Parathyroid adenoma (tissue), 2 donors: Measurements from ENCODE around the gene TCF19.
A peak's percentile ranks its signal among the peaks of the same experiment; 100 is the strongest.
"Not testable (repeated sequence)": the region's sequence is repeated elsewhere in the genome, so short reads cannot be mapped to it uniquely, and the experiment has no call there.

ENCODE experiments used
- H2AFZ ChIP-seq: fragments of 300-600 bp; sonication (generic); one replicate; pipeline ENCODE4 v1.7.0; 2017; ENCODE audit warnings: antibody characterized with exemption, mild to moderate bottlenecking
- H3K27ac ChIP-seq: fragments of 300-600 bp; sonication (generic); one replicate; pipeline ENCODE4 v1.7.0; 2017
- H3K27me3 ChIP-seq: fragments of 300-600 bp; sonication (generic); one replicate; pipeline ENCODE4 v1.7.0; 2017; ENCODE audit warnings: low read length; ENCODE audit not compliant: control insufficient read depth, insufficient read depth
- H3K36me3 ChIP-seq: fragments of 300-600 bp; sonication (generic); one replicate; pipeline ENCODE4 v1.7.0; 2017; ENCODE audit warnings: low read length; ENCODE audit not compliant: control insufficient read depth, insufficient read depth
- H3K4me1 ChIP-seq: fragments of 300-600 bp; sonication (generic); one replicate; pipeline ENCODE4 v1.7.0; 2017; ENCODE audit warnings: control low read depth
- H3K4me2 ChIP-seq: fragments of 300-600 bp; sonication (generic); one replicate; pipeline ENCODE4 v1.7.0; 2017; ENCODE audit warnings: low read length
- H3K4me3 ChIP-seq: fragments of 300-600 bp; sonication (generic); one replicate; pipeline ENCODE4 v1.7.0; 2017; ENCODE audit warnings: low read depth, low read length
- H3K79me2 ChIP-seq: fragments of 300-600 bp; sonication (generic); one replicate; pipeline ENCODE4 v1.7.0; 2017; ENCODE audit warnings: control low read depth
- H3K9ac ChIP-seq: fragments of 300-600 bp; sonication (generic); one replicate; pipeline ENCODE4 v1.7.0; 2017; ENCODE audit warnings: mild to moderate bottlenecking
- H3K9me3 ChIP-seq: fragments of 300-600 bp; sonication (generic); one replicate; pipeline ENCODE4 v1.7.0; 2017; ENCODE audit warnings: low read length; ENCODE audit not compliant: control insufficient read depth
- TF ChIP-seq, protein P1 (sequence below): fragments of 300-600 bp; sonication (generic); IDR thresholded peaks from one replicate; pipeline ENCODE4 v1.7.0; 2017; ENCODE audit warnings: antibody characterized with exemption, mild to moderate bottlenecking
- donor health status: primary hyperparathyroidism.

Gene TCF19

DNA sequence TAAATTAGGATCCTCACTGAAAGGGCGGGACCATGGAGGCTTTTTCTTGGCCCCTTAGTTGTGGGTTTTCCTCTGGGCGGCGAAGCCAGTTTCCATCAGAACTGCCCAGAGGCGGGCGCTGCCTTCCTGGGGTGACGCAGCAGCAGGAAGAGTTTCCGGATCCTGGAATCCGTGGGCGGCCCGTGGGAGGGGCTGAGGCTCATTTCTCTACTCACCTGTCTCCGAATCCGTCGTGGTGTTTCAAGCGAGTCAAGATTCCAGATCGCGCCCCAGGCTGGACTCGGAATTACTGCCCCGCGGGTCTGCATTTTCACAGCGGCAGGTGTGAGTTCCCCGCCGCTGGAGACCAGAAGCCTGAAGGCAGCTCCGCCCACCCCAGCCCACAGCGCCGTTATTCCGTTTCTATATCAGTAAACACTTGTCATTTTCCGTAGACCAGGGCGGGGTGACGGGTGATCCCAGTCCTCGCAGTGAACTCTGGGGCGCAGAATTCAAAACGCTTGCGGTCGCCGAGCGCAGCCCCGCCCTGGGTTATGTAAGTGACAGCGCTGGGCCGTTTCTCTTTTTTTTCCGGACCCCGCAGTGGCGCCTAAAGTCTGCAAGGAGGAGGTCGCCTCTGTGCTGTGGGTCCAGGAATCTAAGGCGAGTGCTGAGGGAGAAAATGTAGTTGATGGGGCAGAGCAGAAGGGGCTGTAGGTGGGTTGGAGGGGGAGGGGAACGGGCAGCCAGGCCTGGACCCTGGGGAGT, 39.3 kb downstream of the TCF19 start:
- no peaks in the 10 kb centered on the region for H3K4me1 ChIP-seq
- H3K79me2 ChIP-seq = no peaks in the 10 kb centered on the region
- H3K9me3 ChIP-seq = no peaks in the 10 kb centered on the region
- no peaks in the 10 kb centered on the region for H3K27me3 ChIP-seq
- H3K36me3 ChIP-seq = no peaks in the 10 kb centered on the region
- peak overlapping the region; percentile 97 for H3K27ac ChIP-seq
- peak overlapping the region; percentile 92 for H3K4me3 ChIP-seq
- peak overlapping the region; percentile 82 for H3K4me2 ChIP-seq
- H3K9ac ChIP-seq = peak overlapping the region; percentile 58
- TF ChIP-seq, protein P1, sequence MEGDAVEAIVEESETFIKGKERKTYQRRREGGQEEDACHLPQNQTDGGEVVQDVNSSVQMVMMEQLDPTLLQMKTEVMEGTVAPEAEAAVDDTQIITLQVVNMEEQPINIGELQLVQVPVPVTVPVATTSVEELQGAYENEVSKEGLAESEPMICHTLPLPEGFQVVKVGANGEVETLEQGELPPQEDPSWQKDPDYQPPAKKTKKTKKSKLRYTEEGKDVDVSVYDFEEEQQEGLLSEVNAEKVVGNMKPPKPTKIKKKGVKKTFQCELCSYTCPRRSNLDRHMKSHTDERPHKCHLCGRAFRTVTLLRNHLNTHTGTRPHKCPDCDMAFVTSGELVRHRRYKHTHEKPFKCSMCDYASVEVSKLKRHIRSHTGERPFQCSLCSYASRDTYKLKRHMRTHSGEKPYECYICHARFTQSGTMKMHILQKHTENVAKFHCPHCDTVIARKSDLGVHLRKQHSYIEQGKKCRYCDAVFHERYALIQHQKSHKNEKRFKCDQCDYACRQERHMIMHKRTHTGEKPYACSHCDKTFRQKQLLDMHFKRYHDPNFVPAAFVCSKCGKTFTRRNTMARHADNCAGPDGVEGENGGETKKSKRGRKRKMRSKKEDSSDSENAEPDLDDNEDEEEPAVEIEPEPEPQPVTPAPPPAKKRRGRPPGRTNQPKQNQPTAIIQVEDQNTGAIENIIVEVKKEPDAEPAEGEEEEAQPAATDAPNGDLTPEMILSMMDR = no peak
- peak overlapping the region; percentile 93 for H2AFZ ChIP-seq

GRCh38 chr6:31199105-31199452, 40.7 kb downstream of the TCF19 start:
- not testable (repeated sequence) for H3K4me3 ChIP-seq, H2AFZ ChIP-seq, H3K9ac ChIP-seq, H3K27me3 ChIP-seq, H3K9me3 ChIP-seq, H3K36me3 ChIP-seq, H3K79me2 ChIP-seq, H3K27ac ChIP-seq, H3K4me2 ChIP-seq, H3K4me1 ChIP-seq

DNA sequence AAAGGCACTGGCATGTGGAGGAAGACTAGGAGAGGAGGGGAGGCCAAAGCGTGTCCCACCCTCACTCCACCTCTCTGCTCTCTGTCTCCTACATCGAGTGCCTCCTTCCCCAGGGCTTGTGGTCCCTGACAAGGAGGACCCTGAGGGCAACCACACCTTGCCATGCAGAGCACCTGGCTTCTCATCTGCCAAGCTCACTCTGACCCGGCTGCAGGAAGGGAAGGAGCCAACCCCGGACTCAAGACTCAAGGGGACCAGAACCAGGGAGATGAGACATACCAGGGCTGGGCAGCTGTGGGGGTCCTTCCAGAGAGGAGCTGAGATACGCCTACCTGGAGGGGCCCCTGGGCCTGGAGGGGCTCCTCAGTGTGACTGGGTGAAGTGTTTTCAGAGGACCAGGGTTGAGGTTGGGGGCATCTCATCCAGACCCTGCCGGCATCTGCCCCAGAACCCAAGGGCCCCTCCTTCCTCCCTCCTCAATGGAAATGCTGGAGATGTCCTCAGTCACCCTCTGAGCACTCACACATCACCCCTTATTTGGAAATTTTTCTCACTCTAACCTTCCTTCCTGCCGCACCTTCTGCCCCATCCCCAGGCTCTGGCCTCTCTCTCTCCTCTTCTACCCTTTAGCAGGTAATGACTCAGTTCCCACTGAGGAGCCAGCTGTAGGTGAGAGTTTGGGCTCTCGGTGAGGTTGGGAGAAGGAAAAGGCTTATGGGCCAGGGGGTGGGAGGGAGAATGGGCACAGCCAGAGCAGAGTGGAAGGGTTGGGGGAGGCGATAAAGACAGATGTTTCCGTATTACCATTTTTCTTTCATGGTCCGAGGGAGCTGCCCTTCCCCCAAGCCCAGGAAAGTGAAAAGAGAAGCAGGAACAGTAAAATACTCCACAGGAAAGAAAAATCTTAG, 44.1 kb downstream of the TCF19 start:
- H3K79me2 ChIP-seq = no peaks in the 10 kb centered on the region
- H2AFZ ChIP-seq = no peak overlapping the region
- H3K4me1 ChIP-seq = no peaks in the 10 kb centered on the region
- H3K9ac ChIP-seq = no peak overlapping the region
- H3K36me3 ChIP-seq = no peaks in the 10 kb centered on the region
- H3K27me3 ChIP-seq = no peaks in the 10 kb centered on the region
- H3K9me3 ChIP-seq = no peaks in the 10 kb centered on the region
- no peak overlapping the region for H3K27ac ChIP-seq
- H3K4me3 ChIP-seq = no peak overlapping the region
- TF ChIP-seq, protein P1 = no peak
- H3K4me2 ChIP-seq = no peak overlapping the region

DNA sequence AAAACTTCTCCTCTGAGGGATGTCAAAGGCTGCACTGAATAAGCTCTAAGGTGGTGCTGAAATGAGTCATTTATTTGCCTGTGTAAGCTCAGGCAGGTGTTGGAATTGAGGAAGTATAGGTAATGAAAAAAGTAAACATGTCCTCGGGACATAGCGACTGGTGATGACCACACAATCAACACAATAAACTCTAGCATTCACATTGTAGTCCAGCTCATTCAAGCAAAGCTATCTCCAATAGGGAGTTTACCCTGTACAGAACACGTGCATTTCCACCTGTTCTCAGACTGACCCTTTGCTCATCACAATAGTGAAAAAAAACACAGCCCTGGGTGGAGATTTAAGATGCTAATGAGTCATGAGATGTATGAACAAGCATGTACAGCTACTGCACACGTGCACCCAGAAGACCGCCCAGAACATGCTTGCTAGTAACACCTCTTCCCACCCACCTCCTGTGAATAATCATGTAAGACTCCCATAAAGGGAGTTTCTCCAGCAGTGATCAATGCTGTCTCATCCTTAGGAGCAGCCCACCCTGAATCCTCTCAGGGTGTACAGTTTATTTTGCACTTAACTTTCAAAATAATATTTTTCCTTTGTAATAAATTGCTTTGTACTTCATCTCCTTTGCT, 45.1 kb downstream of the TCF19 start:
- no peaks in the 10 kb centered on the region for H3K79me2 ChIP-seq
- no peak overlapping the region for H3K27ac ChIP-seq
- H3K4me2 ChIP-seq = peak overlapping the region; percentile 66
- H3K36me3 ChIP-seq = no peaks in the 10 kb centered on the region
- H3K9me3 ChIP-seq = no peaks in the 10 kb centered on the region
- H2AFZ ChIP-seq = no peak overlapping the region
- H3K9ac ChIP-seq = no peak overlapping the region
- H3K4me1 ChIP-seq = no peaks in the 10 kb centered on the region
- TF ChIP-seq, protein P1 = no peak
- peak overlapping the region; percentile 60 for H3K4me3 ChIP-seq
- no peaks in the 10 kb centered on the region for H3K27me3 ChIP-seq

DNA sequence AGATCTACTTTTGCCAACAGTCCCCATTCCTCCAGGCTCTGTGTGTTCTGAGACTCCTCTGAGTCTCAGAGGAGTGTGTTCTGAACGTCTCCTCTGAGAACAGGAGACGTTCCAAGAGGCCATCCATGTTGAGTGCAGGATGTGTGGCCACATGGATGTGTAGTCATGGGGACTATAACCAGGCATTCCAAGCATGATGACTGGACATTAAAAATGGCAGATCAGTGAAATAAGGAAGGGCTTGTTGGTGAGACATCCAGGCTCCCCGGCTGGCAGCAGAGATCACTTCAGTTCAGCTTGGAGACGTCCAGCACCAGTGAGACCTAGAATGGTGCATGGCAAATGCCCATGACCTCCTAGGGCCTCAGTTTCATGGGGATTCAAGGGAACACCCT, 46.4 kb downstream of the TCF19 start:
- no peaks in the 10 kb centered on the region for H3K79me2 ChIP-seq
- H3K4me1 ChIP-seq = no peaks in the 10 kb centered on the region
- H2AFZ ChIP-seq = no peak overlapping the region
- TF ChIP-seq, protein P1 = no peak
- H3K4me3 ChIP-seq = no peak overlapping the region
- H3K4me2 ChIP-seq = no peak overlapping the region
- no peaks in the 10 kb centered on the region for H3K27me3 ChIP-seq
- no peaks in the 10 kb centered on the region for H3K36me3 ChIP-seq
- no peaks in the 10 kb centered on the region for H3K9me3 ChIP-seq
- no peak overlapping the region for H3K27ac ChIP-seq
- H3K9ac ChIP-seq = no peak overlapping the region
